Retinal pigment epithelial cell (primary cell): ENCODE measurements around the gene IRF8.

Source experiments
- DNase-seq: peaks from one replicate; pipeline ENCODE4 v3.0.0-alpha.2; 2010; ENCODE audit warnings: low read depth
- H3K4me3 ChIP-seq: 2 replicates; pipeline ENCODE4 v1.5.1; 2011; ENCODE audit warnings: mild to moderate bottlenecking, low read length, control low read depth, moderate library complexity
- CTCF ChIP-seq: conservative IDR thresholded peaks from 2 replicates; pipeline ENCODE4 v1.5.1; 2011; ENCODE audit warnings: low read depth, low read length, control low read depth, inconsistent platforms

The IRF8 gene

GRCh38 chr16:85909932-85910853, 11.2 kb downstream of the IRF8 start:
- DNase-seq: no peak
- no peak overlapping the region for H3K4me3 ChIP-seq
- no peak for TF ChIP-seq CTCF

- TF ChIP-seq CTCF: no peak
- no peak overlapping the region for H3K4me3 ChIP-seq
Observed at GRCh38 chr16:85910854-85911247, 11.9 kb downstream of the IRF8 start.

GRCh38 chr16:85911251-85911930, 12.4 kb downstream of the IRF8 start:
- DNase-seq: no peak
- H3K4me3 ChIP-seq: no peak overlapping the region
- no peak for TF ChIP-seq CTCF

More at GRCh38 chr16:85910854-85911247, 11.9 kb downstream of the IRF8 start:
- DNase-seq: no peak

GRCh38 chr16:85912211-85912974, 13.4 kb downstream of the IRF8 start:
- DNase-seq: peak; percentile 14
- no peak overlapping the region for H3K4me3 ChIP-seq
- no peak for TF ChIP-seq CTCF

- no peak for TF ChIP-seq CTCF
- H3K4me3 ChIP-seq: no peak overlapping the region
- no peak for DNase-seq
Observed at GRCh38 chr16:85913141-85913601, 14.2 kb downstream of the IRF8 start.

GRCh38 chr16:85913688-85914422, 14.9 kb downstream of the IRF8 start:
- no peak for TF ChIP-seq CTCF
- no peak overlapping the region for H3K4me3 ChIP-seq
- DNase-seq: no peak
